Thyroid gland (tissue), 4 donors: ENCODE data around the gene DAP3. TPM values are rescaled to one million over a fixed set of nuclear protein-coding genes. Genes with fewer than 3 reads are reported as not detected.
"Not testable (repeated sequence)": the region's sequence is repeated elsewhere in the genome, so short reads cannot be mapped to it uniquely, and the experiment has no call there.

ENCODE experiments used
- DNase-seq, 2 donors: peaks; one replicate each; pipeline ENCODE4 v3.0.0-alpha.2; 2019
- H3K27ac ChIP-seq, 3 donors: fragments of 200-600 bp; sonication (generic); 1 replicate in 2 of 3; 2 replicates in 1 of 3; pipeline ENCODE4 v1.5.1; 2016 to 2019; ENCODE audit warnings: mild to moderate bottlenecking in 1 of 3, moderate library complexity in 1 of 3
- H3K27me3 ChIP-seq: fragments of 200-600 bp; sonication (generic); one replicate; pipeline ENCODE4 v1.5.1; 2019
- H3K36me3 ChIP-seq, 2 donors: fragments of 200-600 bp; sonication (generic); one replicate each; pipeline ENCODE4 v1.5.1; 2016 to 2019
- H3K4me1 ChIP-seq, 2 donors: fragments of 200-600 bp; sonication (generic); one replicate each; pipeline ENCODE4 v1.5.1; 2017 to 2019
- H3K4me3 ChIP-seq, 3 donors: fragments of 200-600 bp; sonication (generic); replicated peaks in 1 of 3; 1 replicate in 2 of 3; 2 replicates in 1 of 3; pipeline ENCODE4 v1.5.1; 2016; ENCODE audit warnings: mild to moderate bottlenecking in 1 of 3
- H3K9me3 ChIP-seq: fragments of 200-600 bp; sonication (generic); one replicate; pipeline ENCODE4 v1.5.1; 2017
- CTCF ChIP-seq, 6 experiments: fragments of 200-600 bp in 3 of 6; fragments of 450-650 bp in 3 of 6; sonication (generic) in 3 of 6; IDR thresholded peaks; one replicate each; pipeline ENCODE4 v1.5.1; 2016 to 2019; ENCODE audit warnings: antibody characterized with exemption in 6 of 6, mild to moderate bottlenecking in 2 of 6, inconsistent platforms in 1 of 6, moderate library complexity in 1 of 6
- POLR2A ChIP-seq, 2 donors: fragments of 450-650 bp; IDR thresholded peaks; one replicate each; pipeline ENCODE4 v1.6.1; 2017; ENCODE audit warnings: antibody characterized with exemption in 2 of 2, mild to moderate bottlenecking in 2 of 2, moderate library complexity in 1 of 2
- WGBS, 2 donors: methylation state at CpG; one replicate each; pipeline ENCODE4 v1.1.5; 2017; 5-methylcytosine and 5-hydroxymethylcytosine counted together
- intact Hi-C: fragments of 100-400 bp; cut with DNase I; formaldehyde crosslinking; loops from one replicate; pipeline ENCODE4 v1.15.1; 2023
- total RNA-seq, 4 donors: library from RNA; depleted of rRNA; stranded (reverse); fragments of >200 nt; gene quantifications; one replicate each; pipeline ENCODE4 v1.2.3, GENCODE V29; 2016

DAP3 gene
- total RNA-seq, 4 donors from 2014 or later: 70.8 to 141 (median 106) TPM

- TF ChIP-seq POLR2A (IDR thresholded peaks at IDR 0.05) (no peak), CTCF (IDR thresholded peaks at IDR 0.05) (no peak)
- no peak overlapping the region for H3K4me3 ChIP-seq
- no peak overlapping the region for H3K27ac ChIP-seq
- H3K36me3 ChIP-seq: no peaks in the 10 kb centered on the region
- no peaks in the 10 kb centered on the region for H3K27me3 ChIP-seq
- 96 to 98% methylated on average over 5 of the region's 5 CpGs for WGBS, 2 donors
- no peak for DNase-seq
- intact Hi-C loops: no loop called here
- H3K9me3 ChIP-seq: no peaks in the 10 kb centered on the region
- H3K4me1 ChIP-seq: no peaks in the 10 kb centered on the region
These were observed 17.2 kb downstream of the DAP3 start for GRCh38 chr1:155706139-155706538.

- Histone ChIP-seq H3K9me3 (no peaks in the 10 kb centered on the region), H3K27ac (no peak overlapping the region), H3K4me3 (no peak overlapping the region), H3K4me1 (peaks cover 0 to 2% of the 10 kb centered on the region in 2 donors), H3K27me3 (no peaks in the 10 kb centered on the region), H3K36me3 (no peaks in the 10 kb centered on the region)
- 94 to 97% methylated on average over 3 of the region's 3 CpGs for WGBS, 2 donors
- DNase-seq: no peak
- TF ChIP-seq POLR2A (IDR thresholded peaks at IDR 0.05) (no peak), CTCF (IDR thresholded peaks at IDR 0.05) (no peak)
- intact Hi-C loops: no loop called here
These were observed 20.5 kb downstream of the DAP3 start for GRCh38 chr1:155709391-155709790.

GRCh38 chr1:155711457-155711856 lies 22.6 kb downstream of the DAP3 start:
- H3K4me1 ChIP-seq, DNase-seq, H3K36me3 ChIP-seq, H3K27ac ChIP-seq, H3K27me3 ChIP-seq, H3K9me3 ChIP-seq, H3K4me3 ChIP-seq, intact Hi-C loops: not testable (repeated sequence)
- WGBS, 2 donors: 92 to 100% methylated on average over 3 of the region's 3 CpGs

- H3K27me3 ChIP-seq, H3K4me1 ChIP-seq, DNase-seq, H3K27ac ChIP-seq, H3K9me3 ChIP-seq, intact Hi-C loops, H3K4me3 ChIP-seq, H3K36me3 ChIP-seq: not testable (repeated sequence)
- WGBS, 2 donors: 83 to 94% methylated on average over 3 of the region's 3 CpGs
These were observed 23.7 kb downstream of the DAP3 start for GRCh38 chr1:155712636-155713035.

GRCh38 chr1:155713075-155713474 lies 24.2 kb downstream of the DAP3 start:
- H3K4me1 ChIP-seq: peaks cover 0 to 3% of the 10 kb centered on the region in 2 donors
- WGBS, 2 donors: 52 to 63% methylated on average over 2 of the region's 2 CpGs
- TF ChIP-seq CTCF (IDR thresholded peaks at IDR 0.05) (no peak), POLR2A (IDR thresholded peaks at IDR 0.05) (no peak)
- H3K4me3 ChIP-seq: no peak overlapping the region
- intact Hi-C loops: no loop called here
- H3K9me3 ChIP-seq: no peaks in the 10 kb centered on the region
- no peak for DNase-seq
- H3K36me3 ChIP-seq: no peaks in the 10 kb centered on the region
- H3K27me3 ChIP-seq: no peaks in the 10 kb centered on the region
- no peak overlapping the region for H3K27ac ChIP-seq

- H3K27ac ChIP-seq, H3K27me3 ChIP-seq, intact Hi-C loops, H3K36me3 ChIP-seq, H3K4me3 ChIP-seq, H3K9me3 ChIP-seq, DNase-seq, H3K4me1 ChIP-seq: not testable (repeated sequence)
- 98 to 100% methylated on average over 3 of the region's 3 CpGs for WGBS, 2 donors
These were observed 26.2 kb downstream of the DAP3 start for GRCh38 chr1:155715056-155715455.

- TF ChIP-seq CTCF (IDR thresholded peaks at IDR 0.05) (no peak), POLR2A (IDR thresholded peaks at IDR 0.05) (no peak)
- no peak overlapping the region for H3K27ac ChIP-seq
- no peaks in the 10 kb centered on the region for H3K36me3 ChIP-seq
- WGBS, 2 donors: 98% methylated on average over 5 of the region's 5 CpGs
- intact Hi-C loops: no loop called here
- H3K4me1 ChIP-seq: peaks cover 0 to 3% of the 10 kb centered on the region in 2 donors
- no peaks in the 10 kb centered on the region for H3K9me3 ChIP-seq
- H3K4me3 ChIP-seq: no peak overlapping the region
- no peak for DNase-seq
- no peaks in the 10 kb centered on the region for H3K27me3 ChIP-seq
These were observed 26.9 kb downstream of the DAP3 start for GRCh38 chr1:155715777-155716176.
